WTC11 (cell line): Measurements from ENCODE around the gene PRELID2.

Source experiments
- CREM ChIP-seq: sonication (generic); formaldehyde crosslinking; IDR thresholded peaks from 2 replicates; pipeline ENCODE4 v1.8.1; 2022; ENCODE audit warnings: mild to moderate bottlenecking, missing genetic modification reagents, moderate library complexity
- NR2C2 ChIP-seq: sonication (generic); formaldehyde crosslinking; IDR thresholded peaks from 2 replicates; pipeline ENCODE4 v1.8.0; 2022; ENCODE audit warnings: mild to moderate bottlenecking, missing genetic modification reagents
- SP1 ChIP-seq: sonication (generic); formaldehyde crosslinking; conservative IDR thresholded peaks from 2 replicates; pipeline ENCODE4 v1.8.1; 2022; ENCODE audit warnings: missing genetic modification reagents
- TCF7 ChIP-seq: sonication (generic); formaldehyde crosslinking; IDR thresholded peaks from 2 replicates; pipeline ENCODE4 v1.8.0; 2022; ENCODE audit warnings: mild to moderate bottlenecking, low read depth, missing genetic modification reagents, moderate library complexity

DNA sequence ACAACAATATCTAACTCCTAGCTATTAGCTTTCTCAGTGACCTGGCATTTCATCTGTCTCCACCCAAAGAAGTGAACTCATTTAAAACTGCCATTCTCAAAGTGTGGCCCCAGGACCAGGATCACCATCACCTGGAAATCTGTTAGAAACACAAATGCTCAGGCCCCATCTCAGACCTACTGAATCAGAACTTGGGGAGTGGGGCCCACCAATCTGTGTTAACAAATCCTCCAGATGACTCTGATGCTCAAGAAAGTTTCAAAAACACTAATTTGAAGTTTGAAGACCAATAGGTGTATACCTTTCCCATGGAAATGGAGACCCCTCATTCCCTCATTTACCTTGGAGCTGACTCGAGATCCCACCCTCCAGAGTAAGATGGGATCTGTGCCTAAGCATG lies 72.3 kb downstream of the PRELID2 start:
- TF ChIP-seq TCF7 (no peak), SP1 (no peak), NR2C2 (CRISPR knock-in tag) (no peak), CREM (CRISPR knock-in tag) (no peak)
